MCF 10A (cell line): Measurements from ENCODE around the gene LDB2. TPM values are rescaled to one million over a fixed set of nuclear protein-coding genes. Genes with fewer than 3 reads are reported as not detected.

Source experiments
- BruUV-seq: library from RNA; stranded (reverse); fragments of 400-500 nt; replicated peaks from 2 replicates; lab custom pipeline; 2021; lab: Mats Ljungman, UMichigan
- CTCF ChIA-PET: fragments of 300-600 bp; sonication (Branson Sonifier 250); formaldehyde crosslinking; extraction: SDS; loops from one replicate; lab custom pipeline; 2021; ENCODE audit warnings: antibody characterized with exemption, inconsistent platforms; lab: Yijun Ruan, JAX
- POLR2A ChIA-PET: fragments of 300-600, 350-650 bp; sonication (Branson Sonifier 250); formaldehyde crosslinking; extraction: SDS; loops from one replicate; lab custom pipeline; 2020; ENCODE audit warnings: antibody characterized with exemption, inconsistent platforms; lab: Yijun Ruan, JAX
- DNase-seq: peaks from one replicate; pipeline ENCODE4 v3.0.0-alpha.2; 2018; ENCODE audit not compliant: unreplicated experiment
- H3K27ac Mint-ChIP-seq: one replicate; pipeline ENCODE4 v1.8.0; 2022; ENCODE audit warnings: mild to moderate bottlenecking, low read depth, mixed read lengths; ENCODE audit not compliant: unreplicated experiment
- H3K27me3 Mint-ChIP-seq: one replicate; pipeline ENCODE4 v1.8.0; 2022; ENCODE audit warnings: mixed read lengths; ENCODE audit not compliant: insufficient read depth, unreplicated experiment
- H3K36me3 Mint-ChIP-seq: one replicate; pipeline ENCODE4 v1.8.0; 2022; ENCODE audit warnings: mild to moderate bottlenecking, moderate library complexity, mixed read lengths; ENCODE audit not compliant: insufficient read depth, unreplicated experiment
- H3K4me1 Mint-ChIP-seq: one replicate; pipeline ENCODE4 v1.8.0; 2022; ENCODE audit warnings: mixed read lengths; ENCODE audit not compliant: insufficient read depth, unreplicated experiment
- H3K4me3 Mint-ChIP-seq: one replicate; pipeline ENCODE4 v1.8.0; 2022; ENCODE audit warnings: mild to moderate bottlenecking, moderate library complexity, mixed read lengths; ENCODE audit not compliant: unreplicated experiment
- H3K9me3 Mint-ChIP-seq: one replicate; pipeline ENCODE4 v1.8.0; 2022; ENCODE audit warnings: mixed read lengths; ENCODE audit not compliant: unreplicated experiment
- CTCF ChIP-seq: fragments of 200-600 bp; IDR thresholded peaks from one replicate; pipeline ENCODE4 v1.8.0; 2022; ENCODE audit warnings: antibody characterized with exemption, mild to moderate bottlenecking; ENCODE audit not compliant: unreplicated experiment
- intact Hi-C: fragments of 100-400 bp; cut with micrococcal nuclease; formaldehyde crosslinking; loops from 2 replicates; pipeline ENCODE4 v1.14.1; 2022
- total RNA-seq: library from RNA; stranded (reverse); gene quantifications from 2 replicates; pipeline ENCODE4 v1.2.3, GENCODE V29; 2022

Gene LDB2
- total RNA-seq, 1 experiment from 2014 or later = not detected

DNA sequence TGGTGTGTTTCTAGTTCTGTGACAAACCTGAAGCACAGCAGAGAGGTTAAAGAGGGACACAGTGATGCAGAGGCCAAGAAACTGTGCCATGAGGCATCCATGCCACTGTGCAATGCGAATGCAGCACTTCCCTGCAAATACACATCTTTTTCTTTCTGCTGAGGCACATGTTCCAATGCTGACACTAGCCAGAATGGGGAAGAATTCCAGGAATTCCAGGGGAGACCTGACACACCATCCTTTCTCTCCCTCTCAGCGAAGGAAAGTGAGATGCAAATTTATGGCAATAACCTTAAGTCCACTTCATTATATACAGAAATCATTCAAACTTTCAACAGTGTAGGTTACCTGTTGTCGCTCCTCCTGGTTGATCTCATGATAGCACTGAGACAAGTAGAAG lies 204.8 kb downstream of the LDB2 start:
- no TSS peak for BruUV-seq
- intact Hi-C loops = no loop called here
- TF ChIP-seq CTCF = no peak
- peaks cover 18% of the 10 kb centered on the region for H3K27me3 Mint-ChIP-seq
- DNase-seq = no peak
- no peak overlapping the region for H3K4me3 Mint-ChIP-seq
- no peaks in the 10 kb centered on the region for H3K4me1 Mint-ChIP-seq
- no peaks in the 10 kb centered on the region for H3K9me3 Mint-ChIP-seq
- H3K27ac Mint-ChIP-seq = no peak overlapping the region
- CTCF ChIA-PET = no interaction called here
- POLR2A ChIA-PET = no interaction called here
- H3K36me3 Mint-ChIP-seq = no peaks in the 10 kb centered on the region

GRCh38 chr4:16692961-16693506 lies 205.4 kb downstream of the LDB2 start:
- intact Hi-C loops = no loop called here
- no peak for DNase-seq
- no TSS peak for BruUV-seq
- Mint-ChIP-seq H3K27ac (no peak overlapping the region), H3K27me3 (peaks cover 12% of the 10 kb centered on the region), H3K36me3 (no peaks in the 10 kb centered on the region), H3K4me3 (no peak overlapping the region), H3K4me1 (no peaks in the 10 kb centered on the region), H3K9me3 (no peaks in the 10 kb centered on the region)
- POLR2A ChIA-PET = no interaction called here
- CTCF ChIA-PET = interaction anchor here (0.6 kb wide), 1 partner anchor 495 kb away, joined by 3 read pairs; no protein-coding TSS in a partner anchor
- no peak for TF ChIP-seq CTCF

- intact Hi-C loops = no loop called here
- H3K4me1 Mint-ChIP-seq = no peaks in the 10 kb centered on the region
- TF ChIP-seq CTCF = no peak
- H3K36me3 Mint-ChIP-seq = no peaks in the 10 kb centered on the region
- no peaks in the 10 kb centered on the region for H3K9me3 Mint-ChIP-seq
- no TSS peak for BruUV-seq
- H3K27ac Mint-ChIP-seq = no peak overlapping the region
- ChIA-PET CTCF (interaction anchor here (0.6 kb wide), 1 partner anchor 494 kb away, joined by 3 read pairs; no protein-coding TSS in a partner anchor), POLR2A (no interaction called here)
- no peak overlapping the region for H3K4me3 Mint-ChIP-seq
- peaks cover 7% of the 10 kb centered on the region for H3K27me3 Mint-ChIP-seq
- DNase-seq = no peak
Measured at GRCh38 chr4:16692524-16692923, 205.9 kb downstream of the LDB2 start.

- H3K27ac Mint-ChIP-seq = no peak overlapping the region
- no peaks in the 10 kb centered on the region for H3K4me1 Mint-ChIP-seq
- CTCF ChIA-PET = no interaction called here
- no TSS peak for BruUV-seq
- POLR2A ChIA-PET = no interaction called here
- no peak for TF ChIP-seq CTCF
- no peak overlapping the region for H3K4me3 Mint-ChIP-seq
- H3K9me3 Mint-ChIP-seq = no peaks in the 10 kb centered on the region
- H3K36me3 Mint-ChIP-seq = no peaks in the 10 kb centered on the region
- peak; percentile 15 for DNase-seq
- H3K27me3 Mint-ChIP-seq = peaks cover 2% of the 10 kb centered on the region
- intact Hi-C loops = no loop called here
Measured at GRCh38 chr4:16692046-16692445, 206.4 kb downstream of the LDB2 start.
